ENCODE data around the gene SETD4.

The SETD4 gene

GRCh38 chr21:36048357-36048756, 12.0 kb downstream of the SETD4 start:
- DNase-seq (ENCODE audit: low spot score) (no peak), FAIRE-seq (no peak)

DNA sequence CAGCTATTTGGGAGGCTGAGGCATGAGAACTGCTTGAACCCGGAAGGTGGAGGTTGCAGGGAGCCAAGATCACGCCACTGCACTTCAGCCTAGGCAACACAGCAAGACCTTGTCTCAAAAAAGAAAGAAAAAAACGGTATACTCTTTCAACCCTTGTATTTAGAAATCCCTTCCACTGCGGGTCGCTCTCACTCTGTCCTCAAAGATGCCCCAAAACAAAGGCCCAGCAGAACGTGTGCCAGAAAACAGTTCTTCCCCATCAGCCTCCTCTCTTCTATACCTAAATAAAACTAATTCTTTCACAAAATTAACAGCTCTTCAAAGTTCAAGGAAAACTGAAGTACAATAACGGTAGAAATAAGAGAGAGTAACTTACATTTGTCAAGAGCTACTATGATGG, 13.2 kb downstream of the SETD4 start:
- DNase-seq (ENCODE audit: low spot score), result no peak
- FAIRE-seq, result no peak

GRCh38 chr21:36045993-36046392, 14.3 kb downstream of the SETD4 start:
- FAIRE-seq, result no peak
- DNase-seq (ENCODE audit: low spot score), result no peak

DNA sequence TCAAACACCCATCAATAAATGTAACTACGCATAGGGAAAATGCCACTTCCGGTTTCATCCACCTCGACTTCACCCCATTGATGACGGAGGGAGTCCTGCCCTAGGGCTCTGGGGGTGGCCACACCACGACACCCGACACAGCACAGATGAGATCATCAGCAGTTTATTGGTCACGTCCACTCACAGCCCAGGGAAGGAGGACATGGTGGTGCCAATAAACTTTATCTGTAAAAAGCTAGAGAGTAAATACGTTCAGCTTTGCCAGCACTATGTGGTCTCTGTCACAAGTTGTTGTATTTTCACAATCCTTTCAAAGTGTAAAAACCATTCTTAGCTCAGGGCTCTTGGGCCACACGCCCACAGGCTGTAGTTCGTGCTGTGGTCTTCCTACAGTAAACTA, 16.3 kb downstream of the SETD4 start:
- no peak for DNase-seq (ENCODE audit: low spot score)
- FAIRE-seq, result no peak

- no peak for FAIRE-seq
- no peak for DNase-seq (ENCODE audit: low spot score)
These were observed 18.4 kb downstream of the SETD4 start for GRCh38 chr21:36041910-36042309.

DNA sequence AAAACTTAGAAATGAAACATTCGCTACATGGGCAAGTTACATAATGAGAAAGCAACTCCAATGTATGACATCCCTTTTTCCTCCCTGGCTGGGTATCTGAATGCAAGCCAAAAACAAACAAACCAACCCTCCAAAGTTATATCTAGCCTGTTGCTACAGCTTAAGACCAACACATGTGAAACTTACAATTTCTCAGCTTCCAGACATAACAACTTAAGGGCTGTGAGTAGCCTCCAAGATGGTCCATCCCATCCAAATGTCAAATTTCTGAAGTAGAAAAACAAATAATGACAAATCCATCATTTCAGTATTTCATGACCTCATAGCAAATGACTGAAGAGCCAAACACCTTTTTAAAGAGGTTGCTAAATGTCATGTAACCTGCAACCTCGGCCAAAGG, 19.9 kb downstream of the SETD4 start:
- DNase-seq (ENCODE audit: low spot score) (no peak), FAIRE-seq (no peak)

- DNase-seq (ENCODE audit: low spot score) (no peak), FAIRE-seq (no peak)
These were observed 20.5 kb downstream of the SETD4 start for GRCh38 chr21:36039861-36040260.

DNA sequence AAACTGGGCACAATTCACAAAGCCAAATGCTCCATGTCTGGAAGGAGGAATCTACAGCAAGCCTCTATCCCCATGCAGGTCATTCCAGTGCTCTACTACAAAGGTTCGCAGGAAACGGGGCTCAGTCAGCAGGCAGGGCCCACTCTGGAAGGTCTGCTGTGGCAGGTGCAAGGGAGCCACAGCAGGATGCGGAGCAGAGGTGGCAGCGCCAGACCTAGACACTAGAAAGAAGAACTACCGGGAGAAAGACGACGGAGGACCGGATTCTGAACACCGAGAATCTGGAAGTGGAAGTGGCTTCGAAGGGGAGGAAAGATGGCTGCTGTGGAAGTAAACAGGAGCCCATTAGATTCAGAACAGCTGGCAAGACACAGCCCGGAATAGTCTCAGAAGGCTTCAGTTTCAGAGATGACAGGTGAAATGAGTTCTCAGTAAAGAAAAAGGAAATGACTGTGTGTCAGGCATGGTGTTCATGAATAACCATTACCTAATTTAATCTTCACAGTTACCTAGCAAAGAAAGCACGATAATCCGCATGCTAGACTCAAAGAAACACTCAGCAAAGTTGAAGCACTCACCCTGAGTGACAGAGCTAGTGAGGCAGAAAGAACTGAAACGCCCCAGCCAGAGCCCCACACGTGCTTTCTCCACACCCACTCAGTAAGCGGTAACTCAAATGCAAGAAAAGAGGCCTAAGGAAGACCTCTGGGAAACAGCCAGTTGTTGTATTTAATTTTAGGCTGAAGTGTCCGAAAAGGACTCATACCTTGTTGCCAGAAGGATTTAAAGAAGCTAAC, 21.4 kb downstream of the SETD4 start:
- no peak for FAIRE-seq
- DNase-seq (ENCODE audit: low spot score), result no peak

GRCh38 chr21:36035381-36035791, 24.9 kb downstream of the SETD4 start:
- FAIRE-seq (no peak), DNase-seq (ENCODE audit: low spot score) (no peak)

DNA sequence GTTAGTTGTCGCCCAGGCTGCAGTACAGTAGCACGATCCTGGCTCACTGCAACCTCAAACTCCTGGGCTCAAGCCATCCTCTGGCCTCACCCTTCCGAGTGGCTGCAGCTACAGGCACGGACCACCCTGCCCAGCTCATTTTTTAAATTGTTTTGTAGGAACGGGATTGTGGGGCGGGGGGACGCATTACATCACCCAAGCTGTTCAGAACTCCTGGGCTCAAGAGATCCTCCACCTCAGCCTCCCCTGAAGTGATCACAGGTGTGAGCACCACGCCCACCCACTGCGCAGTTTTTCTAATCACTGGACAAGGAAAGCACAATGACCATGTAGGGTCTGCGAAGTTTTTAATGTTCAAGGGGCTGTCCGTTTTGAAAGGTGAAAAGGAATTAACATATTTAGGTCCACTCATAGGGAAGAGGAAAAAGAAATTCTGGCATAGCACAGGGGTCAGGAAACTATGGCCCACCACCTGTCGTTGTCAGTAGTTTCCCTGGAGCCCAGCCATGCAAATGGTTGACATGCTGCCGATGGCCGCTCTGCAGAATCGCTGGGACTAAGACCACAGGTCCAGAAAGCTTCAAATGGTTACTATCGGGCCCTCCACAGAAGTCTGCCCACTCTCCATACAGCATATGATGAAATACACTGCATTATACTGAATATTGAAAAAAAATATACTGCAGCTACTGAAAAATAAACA, 26.0 kb downstream of the SETD4 start:
- FAIRE-seq, result no peak

GRCh38 chr21:36032647-36033406, 27.5 kb downstream of the SETD4 start:
- no peak for DNase-seq (ENCODE audit: low spot score)

More for the DNA sequence above, 26.0 kb downstream of the SETD4 start:
- DNase-seq (ENCODE audit: low spot score), result no peak

DNA sequence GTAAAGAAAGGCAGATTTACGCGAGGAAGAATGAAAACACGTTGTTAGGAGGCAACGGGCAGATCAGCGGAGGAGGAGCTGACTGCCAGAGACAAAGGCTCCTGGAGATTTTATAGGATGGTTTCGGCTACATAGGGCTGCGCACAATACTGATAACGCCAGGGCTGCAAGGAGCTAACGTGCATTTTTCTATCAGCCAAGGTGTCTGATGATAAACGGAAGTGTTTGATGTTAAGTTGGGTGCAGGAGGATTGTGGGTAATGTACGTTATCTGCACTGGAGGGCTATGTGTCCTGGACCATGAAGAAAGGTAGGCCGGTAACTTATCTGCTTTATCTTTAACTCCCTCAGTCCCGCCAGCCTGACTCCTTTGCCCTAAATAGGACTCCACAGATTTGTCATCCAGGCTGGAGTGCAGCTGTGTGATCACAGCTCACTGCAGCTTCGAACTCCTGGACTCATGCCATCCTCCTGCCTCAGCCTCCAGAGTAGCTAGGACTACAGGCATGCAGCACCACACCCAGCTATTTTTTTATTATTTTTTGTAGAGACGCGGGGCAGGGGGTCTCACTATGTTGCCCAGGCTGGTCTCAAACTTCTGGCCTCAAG, 29.6 kb downstream of the SETD4 start:
- FAIRE-seq (no peak), DNase-seq (ENCODE audit: low spot score) (no peak)

More at GRCh38 chr21:36032647-36033406, 27.5 kb downstream of the SETD4 start:
- FAIRE-seq, result no peak

DNA sequence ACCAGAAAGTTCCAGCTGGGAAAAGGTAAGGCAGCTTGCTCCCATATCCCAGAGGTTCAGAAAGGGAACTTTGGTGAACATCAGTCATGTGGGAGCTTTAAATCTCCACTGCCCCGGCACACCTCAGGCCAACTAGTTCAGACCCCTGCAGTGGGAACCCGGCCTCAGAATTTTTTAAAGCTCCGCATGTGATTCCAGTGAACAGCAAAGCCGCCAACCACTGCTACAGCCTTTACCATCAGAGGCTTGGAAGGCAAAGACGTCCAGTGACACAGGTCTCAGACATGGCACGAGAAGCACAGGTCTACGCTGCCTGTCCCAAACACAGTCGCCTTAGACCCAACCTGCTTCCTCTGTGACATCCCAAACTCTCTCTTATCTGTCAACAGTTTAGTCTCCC, 31.0 kb downstream of the SETD4 start:
- no peak for DNase-seq (ENCODE audit: low spot score)
- no peak for FAIRE-seq

DNA sequence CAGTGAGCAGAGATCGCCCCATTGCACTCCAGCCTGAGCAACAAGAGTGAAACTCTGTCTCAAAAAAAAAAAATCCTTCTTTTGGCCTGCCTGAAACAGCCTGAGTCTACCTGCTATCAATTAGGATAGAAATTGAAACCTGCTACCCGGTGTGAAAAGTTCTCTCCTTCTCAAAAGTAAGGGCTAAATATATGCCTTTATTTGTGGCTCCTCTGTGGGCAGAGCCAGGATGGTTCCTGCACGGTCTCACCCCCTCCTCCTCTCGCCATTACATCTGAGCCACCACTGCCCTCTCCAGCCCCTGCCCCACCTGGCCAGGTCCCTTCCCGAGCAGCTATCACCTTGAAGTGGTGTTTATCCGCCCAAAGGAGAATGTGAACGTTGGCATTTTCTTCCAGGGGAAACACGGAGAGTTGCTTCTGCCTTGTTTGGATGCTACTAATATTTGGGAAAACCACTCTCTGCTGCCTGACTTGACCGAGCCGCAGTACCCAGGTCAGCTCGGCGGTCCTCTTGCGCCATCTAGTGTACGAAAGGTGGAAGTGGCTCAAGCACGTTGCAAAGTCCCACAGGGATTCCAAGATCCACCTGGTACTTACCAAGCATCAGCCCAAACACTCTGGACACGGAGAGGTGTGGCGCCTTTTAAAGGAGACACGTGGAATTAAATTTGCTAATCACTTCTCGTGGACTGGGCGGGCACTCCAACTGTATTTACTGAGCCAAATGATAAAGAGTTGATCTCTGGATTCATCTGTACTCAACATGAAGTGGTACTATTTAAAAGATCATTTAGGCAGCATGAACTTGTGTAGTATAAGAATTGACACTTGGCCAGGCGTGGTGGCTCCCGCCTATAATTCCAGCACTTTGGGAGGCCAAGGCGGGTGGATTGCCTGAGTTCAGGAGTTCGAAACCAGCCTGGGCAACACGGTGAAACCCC, 31.9 kb downstream of the SETD4 start:
- FAIRE-seq (no peak), DNase-seq (ENCODE audit: low spot score) (peak; percentile 59)

DNA sequence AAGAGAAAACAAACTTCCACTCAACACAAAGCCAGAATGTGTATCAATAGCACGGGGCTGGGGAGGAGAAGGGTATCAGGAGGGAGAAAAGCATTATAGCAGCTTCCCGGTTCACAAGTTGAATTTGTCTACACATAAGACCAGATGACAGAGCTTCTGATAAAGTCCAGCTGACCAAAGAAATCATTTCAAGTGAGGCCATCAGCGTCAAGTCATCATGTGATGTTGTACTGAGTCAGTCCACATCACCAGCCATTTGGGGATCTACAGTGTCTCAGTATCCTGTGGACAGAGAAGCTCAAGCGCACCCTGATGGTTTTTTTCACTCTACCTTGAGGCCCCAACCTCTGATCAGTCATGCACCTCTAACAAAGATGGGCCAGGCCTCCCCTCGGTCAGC, 33.0 kb downstream of the SETD4 start:
- DNase-seq (ENCODE audit: low spot score) (no peak), FAIRE-seq (no peak)

DNA sequence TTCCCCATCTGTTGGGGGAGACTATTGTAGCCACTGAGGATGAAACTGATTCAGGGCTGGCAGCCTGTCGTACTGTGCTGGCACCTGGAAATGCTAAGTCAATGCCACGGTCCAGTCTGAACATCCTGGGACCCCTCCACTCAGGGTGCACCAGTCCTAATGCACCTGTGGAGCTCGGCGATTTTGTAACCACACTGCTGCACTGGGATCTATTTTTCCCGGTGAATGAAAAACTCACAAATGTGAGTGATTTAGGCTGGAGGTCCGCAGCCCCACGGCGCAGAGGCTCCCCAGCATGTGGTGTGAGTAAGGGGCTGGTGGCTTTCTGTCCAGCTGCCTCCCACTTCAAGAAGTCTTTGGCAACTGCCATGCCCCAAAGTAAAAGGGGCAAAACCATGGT, 35.5 kb downstream of the SETD4 start:
- DNase-seq (ENCODE audit: low spot score) (no peak), FAIRE-seq (no peak)

- DNase-seq (ENCODE audit: low spot score) (no peak), FAIRE-seq (no peak)
These were observed 37.2 kb downstream of the SETD4 start for GRCh38 chr21:36023092-36023480.

GRCh38 chr21:36022427-36023091, 37.8 kb downstream of the SETD4 start:
- FAIRE-seq, result no peak
- DNase-seq (ENCODE audit: low spot score), result no peak

GRCh38 chr21:36021251-36021837, 39.0 kb downstream of the SETD4 start:
- FAIRE-seq (no peak), DNase-seq (ENCODE audit: low spot score) (no peak)

GRCh38 chr21:36015045-36015444, 45.3 kb downstream of the SETD4 start:
- DNase-seq (ENCODE audit: low spot score), result no peak
- FAIRE-seq, result no peak
